Mesenchymal stem cell (in vitro differentiated cells and primary cell): Measurements from ENCODE around the gene PIF1.

Source experiments
- DNase-seq: peaks from one replicate; pipeline ENCODE4 v3.0.0-alpha.2; 2013
- H2AFZ ChIP-seq: one replicate; pipeline ENCODE4 v1.6.1; 2013; ENCODE audit warnings: low read depth, mild to moderate bottlenecking, control low read depth, inconsistent platforms, low read length, moderate library complexity
- H2AK5ac ChIP-seq: 2 replicates; pipeline ENCODE4 v1.6.1; 2013; ENCODE audit warnings: low read length, moderate library complexity, mild to moderate bottlenecking, inconsistent platforms; ENCODE audit not compliant: severe bottlenecking
- H2BK120ac ChIP-seq: one replicate; pipeline ENCODE4 v1.6.1; 2013; ENCODE audit warnings: low read depth, mild to moderate bottlenecking, inconsistent platforms, low read length, moderate library complexity
- H2BK12ac ChIP-seq, 2 experiments: one replicate each; pipeline ENCODE4 v1.6.1; 2013; ENCODE audit warnings: inconsistent platforms in 2 of 2, low read length in 2 of 2, mild to moderate bottlenecking in 2 of 2, moderate library complexity in 2 of 2, control low read depth in 1 of 2
- H2BK15ac ChIP-seq: one replicate; pipeline ENCODE4 v1.6.1; 2013; ENCODE audit warnings: mild to moderate bottlenecking, low read depth, inconsistent platforms; ENCODE audit not compliant: poor library complexity, severe bottlenecking
- H2BK5ac ChIP-seq: 2 replicates; pipeline ENCODE4 v1.6.1; 2013; ENCODE audit warnings: low read depth, mild to moderate bottlenecking, low read length, control low read depth, inconsistent platforms; ENCODE audit not compliant: poor library complexity, severe bottlenecking
- H3K14ac ChIP-seq, 2 experiments: one replicate each; pipeline ENCODE4 v1.6.1; 2013; ENCODE audit warnings: inconsistent platforms in 2 of 2, low read length in 2 of 2, control low read depth in 1 of 2, mild to moderate bottlenecking in 1 of 2, moderate library complexity in 1 of 2
- H3K18ac ChIP-seq, 2 experiments: one replicate each; pipeline ENCODE4 v1.6.1; 2013; ENCODE audit warnings: inconsistent platforms in 2 of 2, low read length in 2 of 2, control low read depth in 1 of 2, low read depth in 1 of 2, mild to moderate bottlenecking in 1 of 2
- H3K23ac ChIP-seq, 2 experiments: one replicate each; pipeline ENCODE4 v1.6.1; 2013; ENCODE audit warnings: inconsistent platforms in 2 of 2, low read length in 2 of 2, mild to moderate bottlenecking in 2 of 2, moderate library complexity in 2 of 2, control low read depth in 1 of 2
- H3K27ac ChIP-seq: 2 replicates; pipeline ENCODE4 v1.5.1; 2013; ENCODE audit warnings: mild to moderate bottlenecking, moderate library complexity, low read length, control low read depth, inconsistent platforms; ENCODE audit not compliant: poor library complexity, severe bottlenecking
- H3K27me3 ChIP-seq, 2 experiments: 2 replicates each; pipeline versions ENCODE4 v1.6.1 to v1.7.0; 2013; ENCODE audit warnings: low read length in 2 of 2, mild to moderate bottlenecking in 2 of 2, moderate library complexity in 2 of 2, control low read depth in 1 of 2, inconsistent platforms in 1 of 2; ENCODE audit not compliant: control insufficient read depth in 1 of 2, insufficient read depth in 1 of 2
- H3K36me3 ChIP-seq, 2 experiments: 2 replicates each; pipeline versions ENCODE4 v1.6.1 to v1.7.0; 2013; ENCODE audit warnings: low read length in 2 of 2, control low read depth in 1 of 2, inconsistent platforms in 1 of 2, low read depth in 1 of 2, mild to moderate bottlenecking in 1 of 2; ENCODE audit not compliant: insufficient read depth in 2 of 2, control insufficient read depth in 1 of 2
- H3K4ac ChIP-seq, 2 experiments: one replicate each; pipeline ENCODE4 v1.6.1; 2013; ENCODE audit warnings: inconsistent platforms in 2 of 2, low read length in 2 of 2, mild to moderate bottlenecking in 2 of 2, moderate library complexity in 2 of 2, control low read depth in 1 of 2, low read depth in 1 of 2
- H3K4me1 ChIP-seq: 2 replicates; pipeline ENCODE4 v1.6.1; 2013; ENCODE audit warnings: low read depth, low read length, control low read depth; ENCODE audit not compliant: control insufficient read depth, insufficient read depth
- H3K4me2 ChIP-seq: 2 replicates; pipeline ENCODE4 v1.6.1; 2013; ENCODE audit warnings: low read length, mild to moderate bottlenecking, inconsistent platforms; ENCODE audit not compliant: poor library complexity, severe bottlenecking
- H3K4me3 ChIP-seq, 2 experiments: 2 replicates each; pipeline versions ENCODE4 v1.5.1 to v1.7.0; 2013; ENCODE audit warnings: low read length in 2 of 2, mild to moderate bottlenecking in 2 of 2, control low read depth in 1 of 2, low read depth in 1 of 2; ENCODE audit not compliant: insufficient read depth in 1 of 2
- H3K79me1 ChIP-seq: replicated peaks from 2 replicates; pipeline ENCODE4 v1.6.1; 2013; ENCODE audit warnings: mild to moderate bottlenecking, control low read depth, low read length, inconsistent platforms; ENCODE audit not compliant: poor library complexity, severe bottlenecking
- H3K9ac ChIP-seq: 2 replicates; pipeline ENCODE4 v1.7.0; 2013; ENCODE audit warnings: mild to moderate bottlenecking, low read length, moderate library complexity
- H3K9me3 ChIP-seq: 2 replicates; pipeline ENCODE4 v1.7.0; 2013; ENCODE audit warnings: mild to moderate bottlenecking, low read length; ENCODE audit not compliant: control insufficient read depth
- H4K8ac ChIP-seq: one replicate; pipeline ENCODE4 v1.6.1; 2013; ENCODE audit warnings: inconsistent platforms, mild to moderate bottlenecking, low read length, moderate library complexity
- H4K91ac ChIP-seq: one replicate; pipeline ENCODE4 v1.6.1; 2013; ENCODE audit warnings: mild to moderate bottlenecking, low read length, inconsistent platforms
- WGBS: methylation state at CpG from one replicate; pipeline ENCODE4 v1.1.7; 2013; ENCODE audit warnings: mixed read lengths; 5-methylcytosine and 5-hydroxymethylcytosine counted together

The PIF1 gene

GRCh38 chr15:64854041-64854440 is 28.6 kb upstream of the PIF1 start:
- Histone ChIP-seq H2BK5ac (no peak overlapping the region), H3K14ac (no peak overlapping the region), H3K27me3 (no peaks in the 10 kb centered on the region), H4K91ac (no peak overlapping the region), H3K23ac (no peak overlapping the region), H2AFZ (no peak overlapping the region), H3K18ac (peak overlapping the region in 1 of 2 experiments; percentile 59), H2BK15ac (no peak overlapping the region), H3K27ac (no peak overlapping the region), H3K4ac (peak overlapping the region in 1 of 2 experiments; percentile 11), H2BK12ac (peak overlapping the region in 1 of 2 experiments; percentile 21), H3K9ac (peak overlapping the region; percentile 21), H2BK120ac (no peak overlapping the region), H4K8ac (no peak overlapping the region), H3K79me1 (peaks cover 30% of the 10 kb centered on the region), H3K9me3 (no peaks in the 10 kb centered on the region), H3K4me3 (no peak overlapping the region), H3K36me3 (peaks cover 40 to 67% of the 10 kb centered on the region in 2 experiments), H3K4me1 (peaks cover 49% of the 10 kb centered on the region), H3K4me2 (no peak overlapping the region), H2AK5ac (peak overlapping the region; percentile 34)
- 89% methylated on average over 4 of the region's 4 CpGs for WGBS
- DNase-seq, result no peak

DNA sequence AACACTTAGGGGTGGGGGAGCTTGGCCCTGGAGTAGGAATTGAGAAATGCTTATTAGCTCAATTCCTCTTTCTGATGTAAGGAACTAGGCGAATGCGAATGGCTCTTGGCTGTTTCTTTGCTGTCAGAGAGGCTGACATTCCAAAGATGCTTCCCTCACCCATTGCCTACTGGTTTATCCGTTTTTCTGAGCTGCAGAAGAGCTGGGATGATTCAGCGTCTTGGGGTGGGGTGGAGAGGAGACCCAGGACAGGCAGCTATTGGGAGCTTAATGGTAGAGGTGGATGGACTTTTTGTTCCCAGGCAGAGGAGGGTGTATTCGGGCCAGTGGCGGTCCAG is 26.0 kb upstream of the PIF1 start:
- Histone ChIP-seq H3K14ac (no peak overlapping the region), H3K9me3 (no peaks in the 10 kb centered on the region), H2BK15ac (no peak overlapping the region), H3K27me3 (no peaks in the 10 kb centered on the region), H3K79me1 (peaks cover 41% of the 10 kb centered on the region), H2AK5ac (no peak overlapping the region), H3K4ac (peak overlapping the region in 1 of 2 experiments; percentile 61), H3K36me3 (peaks cover 37 to 71% of the 10 kb centered on the region in 2 experiments), H3K27ac (peak overlapping the region; percentile 76), H3K4me2 (peak overlapping the region; percentile 5), H3K18ac (peak overlapping the region; percentile 50), H3K4me1 (peaks cover 35% of the 10 kb centered on the region), H2BK5ac (peak overlapping the region; percentile 22), H4K8ac (no peak overlapping the region), H2AFZ (no peak overlapping the region), H3K4me3 (peak overlapping the region in 1 of 2 experiments; percentile 4), H3K9ac (peak overlapping the region; percentile 62), H2BK120ac (no peak overlapping the region), H3K23ac (no peak overlapping the region), H2BK12ac (peak overlapping the region in 1 of 2 experiments; percentile 34), H4K91ac (no peak overlapping the region)
- DNase-seq, result peak; percentile 91
- WGBS, result 21% methylated on average over 6 of the region's 6 CpGs

GRCh38 chr15:64850778-64851502 is 25.5 kb upstream of the PIF1 start:
- H3K4me3 ChIP-seq, result no peak overlapping the region
- peak overlapping the region; percentile 5 for H2AK5ac ChIP-seq
- H3K9me3 ChIP-seq, result no peaks in the 10 kb centered on the region
- H3K23ac ChIP-seq, result no peak overlapping the region
- H3K4me2 ChIP-seq, result no peak overlapping the region
- H2BK120ac ChIP-seq, result no peak overlapping the region
- H4K91ac ChIP-seq, result no peak overlapping the region
- H4K8ac ChIP-seq, result no peak overlapping the region
- H3K4me1 ChIP-seq, result peaks cover 31% of the 10 kb centered on the region
- peaks cover 42% of the 10 kb centered on the region for H3K79me1 ChIP-seq
- peak overlapping the region; percentile 62 for H3K9ac ChIP-seq
- 82% methylated on average over 4 of the region's 4 CpGs for WGBS
- no peak overlapping the region for H2BK5ac ChIP-seq
- H3K14ac ChIP-seq, result peak overlapping the region in 1 of 2 experiments; percentile 51
- H2BK15ac ChIP-seq, result no peak overlapping the region
- DNase-seq, result no peak
- peak overlapping the region in 1 of 2 experiments; percentile 77 for H3K4ac ChIP-seq
- H3K27me3 ChIP-seq, result no peaks in the 10 kb centered on the region
- H3K18ac ChIP-seq, result peak overlapping the region in 1 of 2 experiments; percentile 63
- H2AFZ ChIP-seq, result no peak overlapping the region
- peak overlapping the region; percentile 76 for H3K27ac ChIP-seq
- peaks cover 31 to 67% of the 10 kb centered on the region in 2 experiments for H3K36me3 ChIP-seq
- peak overlapping the region in 1 of 2 experiments; percentile 21 for H2BK12ac ChIP-seq

GRCh38 chr15:64847876-64848716 is 22.6 kb upstream of the PIF1 start:
- Histone ChIP-seq H3K4ac (no peak overlapping the region), H3K79me1 (peaks cover 31% of the 10 kb centered on the region), H4K8ac (no peak overlapping the region), H3K9ac (no peak overlapping the region), H3K23ac (no peak overlapping the region), H2BK120ac (no peak overlapping the region), H3K27ac (no peak overlapping the region), H4K91ac (no peak overlapping the region), H2BK12ac (no peak overlapping the region), H3K4me1 (peaks cover 35% of the 10 kb centered on the region), H2BK5ac (no peak overlapping the region), H3K27me3 (no peaks in the 10 kb centered on the region), H3K36me3 (peaks cover 7 to 41% of the 10 kb centered on the region in 2 experiments), H3K14ac (no peak overlapping the region), H3K18ac (no peak overlapping the region), H2AK5ac (no peak overlapping the region), H3K4me2 (no peak overlapping the region), H2BK15ac (no peak overlapping the region), H3K4me3 (no peak overlapping the region), H2AFZ (no peak overlapping the region), H3K9me3 (no peaks in the 10 kb centered on the region)
- no peak for DNase-seq
- WGBS, result 92% methylated on average over 8 of the region's 8 CpGs
